GM12865 (cell line): ENCODE measurements around the gene FGF1.

Experiments
- DNase-seq: peaks from one replicate; pipeline ENCODE4 v3.0.0; 2010; ENCODE audit warnings: low read depth
- H3K4me3 ChIP-seq: 2 replicates; pipeline ENCODE4 v1.5.1; 2011; ENCODE audit warnings: mild to moderate bottlenecking, low read depth, low read length, control low read depth
- CTCF ChIP-seq: IDR thresholded peaks from 2 replicates; pipeline ENCODE4 v1.5.1; 2011; ENCODE audit warnings: low read length, control low read depth, low read depth, inconsistent platforms; ENCODE audit not compliant: insufficient read depth; ENCODE audit errors: missing control alignments

Gene FGF1

GRCh38 chr5:142640316-142641005 is 45.4 kb downstream of the FGF1 start:
- no peak for TF ChIP-seq CTCF
- no peak overlapping the region for H3K4me3 ChIP-seq
- DNase-seq = no peak

- no peak for TF ChIP-seq CTCF
- no peak for DNase-seq
- H3K4me3 ChIP-seq = no peak overlapping the region
Observed at GRCh38 chr5:142639455-142639854, 46.4 kb downstream of the FGF1 start.

GRCh38 chr5:142637871-142638270 is 48.0 kb downstream of the FGF1 start:
- no peak for DNase-seq

GRCh38 chr5:142636698-142637324 is 49.1 kb downstream of the FGF1 start:
- no peak for TF ChIP-seq CTCF

More at GRCh38 chr5:142637871-142638270, 48.0 kb downstream of the FGF1 start:
- H3K4me3 ChIP-seq = no peak overlapping the region
- TF ChIP-seq CTCF = no peak

GRCh38 chr5:142636093-142636492 is 49.8 kb downstream of the FGF1 start:
- DNase-seq = no peak
- no peak for TF ChIP-seq CTCF
- no peak overlapping the region for H3K4me3 ChIP-seq

More at GRCh38 chr5:142636698-142637324, 49.1 kb downstream of the FGF1 start:
- no peak for DNase-seq
- H3K4me3 ChIP-seq = no peak overlapping the region

- TF ChIP-seq CTCF = no peak
- DNase-seq = no peak
- H3K4me3 ChIP-seq = no peak overlapping the region
Observed at GRCh38 chr5:142634216-142635011, 51.5 kb downstream of the FGF1 start.
